ENCODE measurements around the gene HBA1. TPM values are rescaled to one million over a fixed set of nuclear protein-coding genes. Genes with fewer than 3 reads are reported as not detected.

Gene HBA1
- total and polyA plus RNA-seq, 2 donors (not counting 3 experiments of a cell fraction or from before 2014, with no cell fraction given), result not detected

DNA sequence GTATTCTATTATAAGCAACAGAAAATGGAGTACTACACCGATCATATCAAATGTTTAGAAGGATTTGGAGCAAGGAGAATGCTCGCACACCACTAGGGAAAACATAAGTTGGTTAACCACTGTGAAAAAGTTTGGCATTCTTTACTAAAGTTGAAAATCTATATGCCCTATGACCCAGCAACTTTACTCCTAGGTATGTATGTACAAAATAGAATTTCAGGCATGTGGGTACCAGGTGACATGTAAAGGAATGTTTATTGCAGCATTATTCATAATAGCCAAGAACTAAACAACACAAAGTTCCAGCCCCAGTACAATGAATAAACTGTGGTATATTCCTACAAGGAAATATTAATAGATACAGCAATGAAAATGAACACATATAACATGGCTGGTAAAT lies 29.8 kb upstream of the HBA1 start:
- no peaks in the 10 kb centered on the region for H3K36me3 ChIP-seq (ENCODE audit: control insufficient read depth in 2 of 2, extremely low read depth in 1 of 2, insufficient read depth in 2 of 2, low read length in 2 of 2)
- FAIRE-seq (no peak), DNase-seq (ENCODE audit: low read depth, low spot score) (no peak)
- no peaks in the 10 kb centered on the region for H4K20me1 ChIP-seq (replicated peaks; ENCODE audit: control insufficient read depth, extremely low read depth, insufficient read depth, low read length)
- no peak overlapping the region for H3K4me2 ChIP-seq (ENCODE audit: insufficient read depth, low read length)
- H3K4me1 ChIP-seq (ENCODE audit: control insufficient read depth, extremely low read depth, insufficient read depth, low read length), result no peaks in the 10 kb centered on the region
- H3K27me3 ChIP-seq (ENCODE audit: control insufficient read depth in 2 of 2, insufficient read depth in 2 of 2, low read length in 2 of 2), result peaks cover 0 to 2% of the 10 kb centered on the region in 2 experiments
- H3K9me1 ChIP-seq (replicated peaks; ENCODE audit: control insufficient read depth, extremely low read depth, insufficient read depth, low read length), result no peaks in the 10 kb centered on the region
- intact Hi-C loops (cut with micrococcal nuclease) (no loop called here), dilution Hi-C loops (cut with MboI; ENCODE audit: extremely low pct_ligation_motif_present, low sequenced_read_pairs) (no loop called here)
- ChIA-PET POLR2A (no interaction called here), CTCF (no interaction called here)
- no peak overlapping the region for H3K27ac ChIP-seq (ENCODE audit: insufficient read depth, low read depth, low read length)
- no peaks in the 10 kb centered on the region for H3K9me3 ChIP-seq (replicated peaks; ENCODE audit: control insufficient read depth, insufficient read depth, low read length)
- no peak overlapping the region for H3K4me3 ChIP-seq (replicated peaks in 1 of 3; ENCODE audit: insufficient read depth in 1 of 3, low read depth in 1 of 3, low read length in 3 of 3)
- no peak overlapping the region for H3K9ac ChIP-seq (replicated peaks; ENCODE audit: extremely low read depth, insufficient read depth, low read length)
- TF ChIP-seq EZH2 (IDR thresholded peaks at IDR 0.05; ENCODE audit: borderline replicate concordance, low read depth, low read length, severe bottlenecking) (no peak), POLR2AphosphoS5 (IDR thresholded peaks at IDR 0.05; ENCODE audit: insufficient read depth, low read depth, low read length) (no peak), POLR2A (IDR thresholded peaks at IDR 0.05; ENCODE audit: low read depth, low read length) (no peak), MYC (IDR thresholded peaks at IDR 0.05; ENCODE audit: low read depth, low read length) (no peak), GATA2 (IDR thresholded peaks at IDR 0.05; ENCODE audit: insufficient read depth, insufficient read length, low read depth, low read length) (no peak), FOS (IDR thresholded peaks at IDR 0.05; ENCODE audit: borderline replicate concordance, insufficient read depth, low read length) (no peak), JUN (IDR thresholded peaks at IDR 0.05; ENCODE audit: borderline replicate concordance, insufficient read depth, insufficient read length, low read depth) (no peak)
- TF ChIP-seq, protein P1, sequence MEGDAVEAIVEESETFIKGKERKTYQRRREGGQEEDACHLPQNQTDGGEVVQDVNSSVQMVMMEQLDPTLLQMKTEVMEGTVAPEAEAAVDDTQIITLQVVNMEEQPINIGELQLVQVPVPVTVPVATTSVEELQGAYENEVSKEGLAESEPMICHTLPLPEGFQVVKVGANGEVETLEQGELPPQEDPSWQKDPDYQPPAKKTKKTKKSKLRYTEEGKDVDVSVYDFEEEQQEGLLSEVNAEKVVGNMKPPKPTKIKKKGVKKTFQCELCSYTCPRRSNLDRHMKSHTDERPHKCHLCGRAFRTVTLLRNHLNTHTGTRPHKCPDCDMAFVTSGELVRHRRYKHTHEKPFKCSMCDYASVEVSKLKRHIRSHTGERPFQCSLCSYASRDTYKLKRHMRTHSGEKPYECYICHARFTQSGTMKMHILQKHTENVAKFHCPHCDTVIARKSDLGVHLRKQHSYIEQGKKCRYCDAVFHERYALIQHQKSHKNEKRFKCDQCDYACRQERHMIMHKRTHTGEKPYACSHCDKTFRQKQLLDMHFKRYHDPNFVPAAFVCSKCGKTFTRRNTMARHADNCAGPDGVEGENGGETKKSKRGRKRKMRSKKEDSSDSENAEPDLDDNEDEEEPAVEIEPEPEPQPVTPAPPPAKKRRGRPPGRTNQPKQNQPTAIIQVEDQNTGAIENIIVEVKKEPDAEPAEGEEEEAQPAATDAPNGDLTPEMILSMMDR (IDR thresholded peaks at IDR 0.05; ENCODE audit: extremely low read depth in 1 of 2, insufficient read depth in 1 of 2, low read depth in 1 of 2, low read length in 2 of 2), result no peak
- TF ChIP-seq, protein P2, sequence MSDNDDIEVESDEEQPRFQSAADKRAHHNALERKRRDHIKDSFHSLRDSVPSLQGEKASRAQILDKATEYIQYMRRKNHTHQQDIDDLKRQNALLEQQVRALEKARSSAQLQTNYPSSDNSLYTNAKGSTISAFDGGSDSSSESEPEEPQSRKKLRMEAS (IDR thresholded peaks at IDR 0.05; ENCODE audit: insufficient read depth, insufficient read length), result no peak
- BruUV-seq (replicated peaks), result no TSS peak
- H3K79me2 ChIP-seq (ENCODE audit: control insufficient read depth, insufficient read depth, low read length), result no peaks in the 10 kb centered on the region
- H2AFZ ChIP-seq (ENCODE audit: low read depth, low read length), result no peak overlapping the region

All from endothelial cell of umbilical vein (primary cell).